GM12865 (cell line): ENCODE results near the gene HADHA.

Experiments
- DNase-seq: peaks from one replicate; pipeline ENCODE4 v3.0.0; 2010; ENCODE audit warnings: low read depth
- H3K4me3 ChIP-seq: 2 replicates; pipeline ENCODE4 v1.5.1; 2011; ENCODE audit warnings: mild to moderate bottlenecking, low read depth, low read length, control low read depth
- TF ChIP-seq, protein P1 (sequence below): IDR thresholded peaks from 2 replicates; pipeline ENCODE4 v1.5.1; 2011; ENCODE audit warnings: low read length, control low read depth, low read depth, inconsistent platforms; ENCODE audit not compliant: insufficient read depth; ENCODE audit errors: missing control alignments

The HADHA gene

DNA sequence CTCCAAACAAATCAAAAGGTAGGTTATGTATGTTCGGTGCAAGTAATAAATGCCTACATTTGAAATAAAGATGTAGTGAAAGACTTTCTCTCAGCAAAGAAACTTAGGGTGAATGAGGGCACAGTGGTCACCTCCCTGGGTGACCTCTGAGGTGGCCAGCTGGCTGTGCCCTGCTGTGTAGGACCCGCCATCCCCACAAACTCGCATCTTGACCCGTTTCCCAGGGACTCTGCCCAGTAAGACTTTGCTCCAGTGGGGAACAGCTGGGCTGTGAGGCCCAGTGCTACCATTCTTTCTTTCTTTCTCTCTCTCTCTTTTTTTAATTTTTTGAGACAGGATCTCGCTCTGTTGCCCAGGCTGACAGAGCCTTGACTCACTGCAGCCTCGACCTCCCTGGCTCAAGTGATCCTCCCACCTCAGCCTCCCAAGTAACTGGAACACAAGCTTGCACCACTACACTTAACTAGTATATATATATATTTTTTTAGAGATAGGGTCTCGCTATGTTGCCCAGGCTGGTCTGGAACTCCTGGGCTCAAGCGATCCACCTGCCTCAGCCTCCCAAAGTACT is 79.7 kb downstream of the HADHA start:
- no peak for DNase-seq
- TF ChIP-seq, protein P1, sequence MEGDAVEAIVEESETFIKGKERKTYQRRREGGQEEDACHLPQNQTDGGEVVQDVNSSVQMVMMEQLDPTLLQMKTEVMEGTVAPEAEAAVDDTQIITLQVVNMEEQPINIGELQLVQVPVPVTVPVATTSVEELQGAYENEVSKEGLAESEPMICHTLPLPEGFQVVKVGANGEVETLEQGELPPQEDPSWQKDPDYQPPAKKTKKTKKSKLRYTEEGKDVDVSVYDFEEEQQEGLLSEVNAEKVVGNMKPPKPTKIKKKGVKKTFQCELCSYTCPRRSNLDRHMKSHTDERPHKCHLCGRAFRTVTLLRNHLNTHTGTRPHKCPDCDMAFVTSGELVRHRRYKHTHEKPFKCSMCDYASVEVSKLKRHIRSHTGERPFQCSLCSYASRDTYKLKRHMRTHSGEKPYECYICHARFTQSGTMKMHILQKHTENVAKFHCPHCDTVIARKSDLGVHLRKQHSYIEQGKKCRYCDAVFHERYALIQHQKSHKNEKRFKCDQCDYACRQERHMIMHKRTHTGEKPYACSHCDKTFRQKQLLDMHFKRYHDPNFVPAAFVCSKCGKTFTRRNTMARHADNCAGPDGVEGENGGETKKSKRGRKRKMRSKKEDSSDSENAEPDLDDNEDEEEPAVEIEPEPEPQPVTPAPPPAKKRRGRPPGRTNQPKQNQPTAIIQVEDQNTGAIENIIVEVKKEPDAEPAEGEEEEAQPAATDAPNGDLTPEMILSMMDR = no peak
- H3K4me3 ChIP-seq = no peak overlapping the region

DNA sequence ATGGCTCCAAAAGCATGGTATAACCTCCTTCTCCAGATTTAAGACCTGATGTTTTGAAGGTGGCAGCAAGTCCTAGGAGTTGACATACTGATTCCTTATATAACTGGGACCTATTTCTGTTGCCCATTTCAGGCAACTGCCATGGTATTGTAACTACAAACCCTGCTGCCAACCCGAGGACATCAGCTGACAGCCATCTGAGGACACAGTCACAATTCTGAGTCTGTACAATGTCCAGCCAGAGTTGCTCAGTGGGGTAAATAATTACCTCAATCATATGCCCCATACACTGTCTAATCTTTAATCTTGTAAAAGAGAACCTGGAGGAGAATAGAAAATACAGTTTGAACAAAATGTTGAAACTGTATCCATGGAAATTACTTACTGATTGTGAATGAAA is 80.2 kb downstream of the HADHA start:
- DNase-seq = no peak
- no peak overlapping the region for H3K4me3 ChIP-seq
- TF ChIP-seq, protein P1 = no peak

DNA sequence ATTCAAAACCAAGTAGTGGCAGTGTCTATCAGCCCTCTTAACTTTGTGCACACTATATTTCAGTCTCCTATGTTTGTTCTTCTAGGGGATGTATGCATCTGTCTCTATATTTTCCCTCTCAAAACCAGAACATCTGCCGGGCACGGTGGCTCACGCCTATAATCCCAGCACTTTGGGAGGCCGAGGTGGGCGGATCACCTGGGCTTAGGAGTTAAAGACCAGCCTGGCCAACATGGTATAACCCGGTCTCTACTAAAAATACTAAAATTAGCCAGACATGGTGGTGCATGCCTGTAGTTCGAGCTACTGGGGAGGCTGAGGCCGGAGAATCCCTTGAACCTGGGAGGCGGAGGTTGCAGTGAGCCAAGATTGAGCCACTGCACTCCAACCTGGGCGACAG is 81.5 kb downstream of the HADHA start:
- no peak for DNase-seq
- TF ChIP-seq, protein P1 = no peak
- no peak overlapping the region for H3K4me3 ChIP-seq

DNA sequence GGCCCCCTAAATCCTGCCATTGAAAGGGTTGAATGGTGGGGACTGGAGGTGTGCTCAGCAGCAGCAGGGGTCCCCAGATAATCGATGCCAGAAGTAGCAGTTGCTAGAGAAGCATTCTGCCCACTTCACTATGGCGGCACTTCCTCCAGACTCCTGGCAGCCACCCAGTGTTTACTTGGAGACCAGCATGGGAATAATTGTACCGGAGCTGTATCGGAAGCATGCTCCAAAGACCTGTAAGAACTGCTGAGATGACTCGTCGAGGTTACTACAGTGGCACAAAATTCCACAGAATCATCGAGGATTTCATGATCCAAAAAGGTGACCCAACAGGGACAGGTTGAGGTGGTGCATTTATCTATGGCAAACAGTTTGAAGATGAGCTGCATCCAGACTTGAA is 82.5 kb downstream of the HADHA start:
- TF ChIP-seq, protein P1 = no peak
- DNase-seq = no peak
- no peak overlapping the region for H3K4me3 ChIP-seq

DNA sequence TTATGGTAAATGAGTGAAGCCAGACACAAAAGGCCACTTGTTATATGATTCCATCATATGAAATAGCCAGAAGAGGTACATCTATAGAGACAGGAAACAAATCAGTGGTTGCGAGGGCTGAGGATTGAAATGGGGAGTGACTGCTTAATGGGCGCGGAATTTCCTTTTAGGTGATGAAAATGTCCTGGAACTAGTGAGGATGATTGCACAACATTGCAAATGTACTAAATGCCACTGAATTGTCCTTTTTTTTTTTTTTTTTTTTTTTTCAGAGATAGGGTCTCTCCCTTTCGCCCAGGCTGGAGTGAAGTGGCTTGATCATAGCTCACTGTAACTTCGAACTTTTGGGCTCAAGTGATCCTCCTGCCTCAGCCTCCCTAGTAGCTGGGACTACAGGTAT is 86.9 kb downstream of the HADHA start:
- DNase-seq = no peak
- TF ChIP-seq, protein P1 = no peak
- H3K4me3 ChIP-seq = no peak overlapping the region

DNA sequence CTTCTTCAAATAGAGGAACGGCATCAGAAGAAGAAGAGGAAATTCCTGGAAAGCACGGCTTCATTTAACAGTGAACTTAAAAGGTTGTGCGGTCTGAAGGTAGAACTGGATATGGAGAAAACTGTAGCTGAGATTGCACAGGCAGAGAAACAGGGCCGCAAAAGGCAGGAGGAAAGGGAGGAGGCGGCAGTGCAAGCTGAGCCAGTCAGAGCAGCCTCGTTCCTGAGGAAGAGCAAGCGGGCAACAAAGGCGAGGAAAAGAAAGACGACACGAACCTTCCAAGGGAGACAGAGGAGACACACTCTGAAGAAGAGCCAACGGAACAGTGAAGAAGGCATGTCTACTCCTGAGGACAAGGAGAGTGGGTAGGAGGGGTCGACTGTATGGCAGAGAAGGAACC is 94.2 kb downstream of the HADHA start:
- TF ChIP-seq, protein P1 = no peak
- DNase-seq = no peak
- H3K4me3 ChIP-seq = no peak overlapping the region

DNA sequence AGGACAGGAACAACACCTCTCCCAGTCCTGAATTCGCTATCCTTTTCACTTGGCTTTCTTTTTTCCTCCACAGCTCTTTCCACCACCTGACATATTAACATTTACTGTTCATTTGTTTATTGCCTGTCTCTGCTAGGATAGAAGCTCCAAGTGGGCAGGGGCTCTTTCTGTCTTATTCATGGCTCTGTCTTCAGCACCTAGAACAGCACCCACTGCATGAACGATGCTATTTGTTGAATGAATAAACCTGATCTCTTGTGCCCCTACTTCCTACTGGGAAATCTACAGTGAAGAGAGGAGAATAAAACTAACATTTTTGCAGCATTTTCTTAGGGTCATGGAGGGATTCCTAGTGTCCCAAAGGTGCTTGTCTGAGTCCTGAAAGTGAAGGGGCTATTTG is 95.9 kb downstream of the HADHA start:
- no peak for DNase-seq
- no peak overlapping the region for H3K4me3 ChIP-seq
- TF ChIP-seq, protein P1 = no peak
